ENCODE measurements around the gene IPO4.
A peak's percentile ranks its signal among the peaks of the same experiment; 100 is the strongest.

The IPO4 gene

GRCh38 chr14:24145690-24146452, 42.7 kb downstream of the IPO4 start:
- peak; percentile 49 for DNase-seq

GRCh38 chr14:24145219-24145618, 43.4 kb downstream of the IPO4 start:
- DNase-seq, result no peak

- no peak for DNase-seq
These were observed 44.2 kb downstream of the IPO4 start for GRCh38 chr14:24144451-24144850.

- DNase-seq, result no peak
These were observed 45.1 kb downstream of the IPO4 start for GRCh38 chr14:24143511-24143910.

- DNase-seq, result peak; percentile 100
These were observed 47.3 kb downstream of the IPO4 start, which contains the start of gene EMC9 for GRCh38 chr14:24141097-24141880. EMC9 (minus strand) TSS chr14:24141591; CDS start chr14:24141304, 287 bp downstream.

GRCh38 chr14:24139272-24139934, 49.2 kb downstream of the IPO4 start:
- DNase-seq, result no peak

- DNase-seq, result no peak
These were observed 50.0 kb downstream of the IPO4 start for GRCh38 chr14:24138396-24139271.

GRCh38 chr14:24137529-24138395, 50.9 kb downstream of the IPO4 start:
- DNase-seq, result no peak

GRCh38 chr14:24136684-24137528, 51.7 kb downstream of the IPO4 start:
- DNase-seq, result no peak

GRCh38 chr14:24135834-24136683, 52.6 kb downstream of the IPO4 start, which contains the start of gene PSME1:
PSME1 (plus strand) TSS chr14:24136194; CDS start chr14:24136263, 69 bp downstream.
- peak; percentile 78 for DNase-seq

GRCh38 chr14:24135584-24135833, 53.1 kb downstream of the IPO4 start:
- no peak for DNase-seq

- no peak for DNase-seq
These were observed 54.9 kb downstream of the IPO4 start for GRCh38 chr14:24133735-24134134.

GRCh38 chr14:24132976-24133375, 55.6 kb downstream of the IPO4 start:
- DNase-seq, result no peak

GRCh38 chr14:24132061-24132685, 56.4 kb downstream of the IPO4 start:
- no peak for DNase-seq

GRCh38 chr14:24131549-24131966, 57.1 kb downstream of the IPO4 start:
- DNase-seq, result no peak

GRCh38 chr14:24130717-24131548, 57.7 kb downstream of the IPO4 start:
- DNase-seq, result no peak

- DNase-seq, result no peak
These were observed 58.3 kb downstream of the IPO4 start, which contains the start of gene FITM1 for GRCh38 chr14:24130380-24130716. FITM1 (plus strand) TSS chr14:24130659; CDS start chr14:24131564, 905 bp downstream.

Data from amniotic stem cell (primary cell).